Upper lobe of right lung (tissue), 1 donor: ENCODE results near the gene BLID. TPM values are rescaled to one million over a fixed set of nuclear protein-coding genes. Genes with fewer than 3 reads are reported as not detected.

Source experiments
- ATAC-seq: fragments of 200-7000 bp; cut with Tn5 transposase; one replicate; pipeline ENCODE4 v1.9.1; 2020; ENCODE audit warnings: mild to moderate bottlenecking, moderate library complexity
- DNase-seq: peaks from one replicate; pipeline ENCODE4 v3.0.0-alpha.2; 2020
- H3K27ac ChIP-seq: fragments of 200-600 bp; one replicate; pipeline ENCODE4 v1.8.0; 2022
- H3K27me3 ChIP-seq: fragments of 200-600 bp; one replicate; pipeline ENCODE4 v1.8.0; 2022; ENCODE audit warnings: mild to moderate bottlenecking
- H3K36me3 ChIP-seq: fragments of 200-600 bp; one replicate; pipeline ENCODE4 v1.8.0; 2022
- H3K4me1 ChIP-seq: fragments of 200-600 bp; one replicate; pipeline ENCODE4 v1.8.0; 2022
- H3K4me3 ChIP-seq: fragments of 200-600 bp; one replicate; pipeline ENCODE4 v1.8.0; 2022; ENCODE audit warnings: mild to moderate bottlenecking
- H3K9me3 ChIP-seq: fragments of 200-600 bp; one replicate; pipeline ENCODE4 v1.8.0; 2022
- CTCF ChIP-seq: fragments of 200-600 bp; IDR thresholded peaks from one replicate; pipeline ENCODE4 v1.8.0; 2022; ENCODE audit warnings: antibody characterized with exemption
- intact Hi-C: fragments of 100-400 bp; cut with DNase I; formaldehyde crosslinking; loops from one replicate; pipeline ENCODE4 v1.11.0; 2022
- total RNA-seq: library from RNA; stranded (reverse); fragmentation: NEBNext Ultra II Directional; extraction: Animal tissue kit (Norgen Biotek cat#: 25700); gene quantifications from one replicate; pipeline ENCODE4 v1.2.1, GENCODE V29; 2021
- donor health status: DM: no; HTN: yes; CAD: no; lungs with severe emphysema.

Gene BLID
- total RNA-seq, 1 donor from 2014 or later: not detected

DNA sequence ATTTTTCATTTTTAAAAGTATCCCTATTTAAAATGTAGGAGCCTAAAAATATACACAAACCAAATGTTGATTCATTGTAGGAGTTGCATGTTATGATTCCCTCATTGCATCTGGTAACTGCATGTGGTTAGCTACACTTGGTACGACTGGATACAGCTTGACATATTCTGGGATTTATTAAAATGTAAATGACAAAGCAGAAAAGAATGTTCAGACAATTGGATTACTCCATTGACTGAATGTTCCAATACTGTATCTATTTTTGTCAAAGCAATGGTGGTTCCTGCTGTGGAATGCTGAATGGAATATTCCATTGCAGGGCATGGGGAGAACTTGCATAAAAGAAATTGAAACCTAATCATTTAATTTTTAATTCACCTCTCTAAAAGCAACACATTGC lies 30.8 kb downstream of the BLID start:
- intact Hi-C loops: no loop called here
- no peak overlapping the region for H3K4me3 ChIP-seq
- no peak for DNase-seq
- H3K9me3 ChIP-seq: no peaks in the 10 kb centered on the region
- TF ChIP-seq CTCF: no peak
- no peak for ATAC-seq
- H3K27ac ChIP-seq: no peak overlapping the region
- no peaks in the 10 kb centered on the region for H3K36me3 ChIP-seq
- no peaks in the 10 kb centered on the region for H3K27me3 ChIP-seq
- H3K4me1 ChIP-seq: no peaks in the 10 kb centered on the region

DNA sequence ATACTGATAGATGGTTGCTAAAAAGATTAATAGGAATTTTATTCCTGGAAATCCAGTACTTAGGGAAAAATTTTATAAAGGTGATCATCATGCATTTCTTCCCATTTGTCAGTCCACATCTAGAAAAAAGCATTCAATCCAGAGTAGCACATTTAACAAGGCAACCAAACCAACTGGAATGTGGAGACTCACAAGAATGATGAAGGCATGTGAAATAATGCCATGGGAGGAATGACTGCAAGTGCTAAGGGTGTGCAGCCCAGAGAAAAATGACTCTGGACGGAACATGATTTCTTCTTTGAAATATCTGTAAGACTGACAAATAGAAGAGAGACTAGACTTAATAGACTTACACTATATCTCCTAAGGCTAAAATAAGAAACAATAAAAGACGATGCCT lies 33.8 kb downstream of the BLID start:
- intact Hi-C loops: no loop called here
- Histone ChIP-seq H3K36me3 (no peaks in the 10 kb centered on the region), H3K27ac (no peak overlapping the region), H3K4me3 (no peak overlapping the region), H3K9me3 (no peaks in the 10 kb centered on the region), H3K4me1 (no peaks in the 10 kb centered on the region), H3K27me3 (no peaks in the 10 kb centered on the region)
- no peak for ATAC-seq
- TF ChIP-seq CTCF: no peak
- no peak for DNase-seq

DNA sequence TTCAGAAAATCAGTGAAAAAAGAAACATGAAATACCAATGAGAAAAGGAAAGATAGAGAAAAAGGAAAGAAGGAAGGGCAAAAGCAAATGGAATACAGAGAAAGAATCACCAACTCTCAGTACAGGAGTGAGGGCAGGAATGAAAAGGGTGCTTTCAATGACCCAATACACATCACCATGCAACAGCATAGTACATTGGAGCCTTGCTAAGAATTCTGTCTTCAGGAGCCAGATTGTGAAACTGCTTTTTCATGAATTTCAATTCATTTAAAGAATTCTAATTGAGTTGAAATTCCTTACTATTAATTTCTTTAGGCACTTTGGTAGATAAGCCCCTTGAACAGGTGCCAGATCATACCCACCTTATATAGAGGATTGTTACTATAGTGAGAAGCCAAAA lies 34.9 kb downstream of the BLID start:
- H3K27me3 ChIP-seq: no peaks in the 10 kb centered on the region
- DNase-seq (no peak), ATAC-seq (no peak)
- H3K36me3 ChIP-seq: no peaks in the 10 kb centered on the region
- H3K27ac ChIP-seq: no peak overlapping the region
- no peaks in the 10 kb centered on the region for H3K9me3 ChIP-seq
- intact Hi-C loops: no loop called here
- no peak overlapping the region for H3K4me3 ChIP-seq
- no peak for TF ChIP-seq CTCF
- no peaks in the 10 kb centered on the region for H3K4me1 ChIP-seq

GRCh38 chr11:122077459-122077858 lies 38.6 kb downstream of the BLID start:
- Histone ChIP-seq H3K4me1 (no peaks in the 10 kb centered on the region), H3K9me3 (no peaks in the 10 kb centered on the region), H3K4me3 (no peak overlapping the region), H3K27me3 (no peaks in the 10 kb centered on the region), H3K27ac (no peak overlapping the region), H3K36me3 (no peaks in the 10 kb centered on the region)
- no peak for DNase-seq
- intact Hi-C loops: no loop called here
- TF ChIP-seq CTCF: no peak
- no peak for ATAC-seq

DNA sequence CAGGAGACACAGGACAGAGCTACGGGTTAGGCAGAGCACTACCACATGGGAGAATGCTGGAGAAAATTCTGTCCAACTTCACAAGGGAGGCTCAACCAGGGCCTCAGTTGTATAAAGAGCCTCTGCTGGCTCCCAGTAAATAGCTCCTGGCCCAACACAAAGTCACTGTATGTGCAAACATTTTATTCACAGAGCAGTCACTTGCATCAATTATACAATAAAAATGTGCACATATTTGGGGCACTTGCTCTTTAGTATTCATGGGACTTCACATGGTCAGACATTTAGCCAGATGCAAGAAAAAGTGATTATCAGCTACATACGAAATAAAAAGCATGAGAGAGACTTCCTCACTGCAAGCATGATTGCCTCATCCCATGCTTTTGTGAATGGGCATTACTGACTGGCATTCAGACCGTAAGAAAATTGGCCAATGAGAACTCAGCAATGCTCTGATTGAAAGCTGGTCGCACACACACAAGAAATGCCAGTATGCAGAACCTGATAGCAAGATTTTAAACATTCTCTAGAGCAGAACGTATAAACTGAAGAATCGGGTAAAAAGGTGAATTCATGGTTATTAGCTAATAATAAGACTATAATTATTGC lies 39.4 kb downstream of the BLID start:
- intact Hi-C loops: no loop called here
- H3K4me1 ChIP-seq: no peaks in the 10 kb centered on the region
- ATAC-seq (no peak), DNase-seq (no peak)
- no peak overlapping the region for H3K4me3 ChIP-seq
- H3K9me3 ChIP-seq: no peaks in the 10 kb centered on the region
- no peaks in the 10 kb centered on the region for H3K36me3 ChIP-seq
- TF ChIP-seq CTCF: no peak
- H3K27me3 ChIP-seq: no peaks in the 10 kb centered on the region
- no peak overlapping the region for H3K27ac ChIP-seq

DNA sequence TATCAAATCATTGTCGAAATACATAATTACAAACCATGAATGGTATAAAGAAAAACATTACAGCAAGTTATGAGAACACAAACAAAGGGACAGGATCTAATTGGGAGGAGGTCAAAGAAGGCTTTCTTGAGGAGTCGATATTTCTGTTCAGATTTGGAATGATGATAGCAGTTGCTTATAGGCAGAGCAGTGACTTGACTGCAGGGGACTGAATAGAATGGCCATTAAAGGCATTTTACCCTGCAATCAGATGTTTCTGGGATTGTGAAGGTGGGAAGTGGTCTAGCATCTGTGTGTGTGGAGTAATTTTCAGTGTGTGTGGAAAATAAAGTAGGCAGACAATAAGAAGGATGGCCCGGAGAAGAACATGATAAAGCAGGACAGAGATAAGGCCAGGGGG lies 41.0 kb downstream of the BLID start:
- intact Hi-C loops: no loop called here
- H3K27me3 ChIP-seq: no peaks in the 10 kb centered on the region
- no peaks in the 10 kb centered on the region for H3K9me3 ChIP-seq
- no peaks in the 10 kb centered on the region for H3K36me3 ChIP-seq
- H3K4me3 ChIP-seq: no peak overlapping the region
- DNase-seq: no peak
- no peak for TF ChIP-seq CTCF
- ATAC-seq: no peak
- no peak overlapping the region for H3K27ac ChIP-seq
- no peaks in the 10 kb centered on the region for H3K4me1 ChIP-seq
